ENCODE data around the gene MEX3B. TPM values are rescaled to one million over a fixed set of nuclear protein-coding genes. Genes with fewer than 3 reads are reported as not detected.

Gene MEX3B
- total and polyA plus RNA-seq, 7 donors: 0.57 to 1.8 (median 1.2) TPM

GRCh38 chr15:82086243-82086995 is 40.6 kb upstream of the MEX3B start:
- Histone ChIP-seq H3K4me1 (no peaks in the 10 kb centered on the region), H3K4me3 (no peak overlapping the region), H3K27ac (no peak overlapping the region), H3K36me3 (ENCODE audit: insufficient read depth in 1 of 2, low read depth in 1 of 2) (no peaks in the 10 kb centered on the region), H3K9me3 (no peaks in the 10 kb centered on the region), H3K27me3 (ENCODE audit: insufficient read depth in 3 of 3, low read length in 2 of 3) (no peaks in the 10 kb centered on the region)
- no peak for ATAC-seq
- WGBS, 3 donors: 81 to 88% (median 81%) methylated on average over 15 to 16 of the region's 16 CpGs
- no peak for DNase-seq
- TF ChIP-seq CTCF (IDR thresholded peaks at IDR 0.05): no peak
- intact Hi-C loops (cut with DNase I): no loop called here

DNA sequence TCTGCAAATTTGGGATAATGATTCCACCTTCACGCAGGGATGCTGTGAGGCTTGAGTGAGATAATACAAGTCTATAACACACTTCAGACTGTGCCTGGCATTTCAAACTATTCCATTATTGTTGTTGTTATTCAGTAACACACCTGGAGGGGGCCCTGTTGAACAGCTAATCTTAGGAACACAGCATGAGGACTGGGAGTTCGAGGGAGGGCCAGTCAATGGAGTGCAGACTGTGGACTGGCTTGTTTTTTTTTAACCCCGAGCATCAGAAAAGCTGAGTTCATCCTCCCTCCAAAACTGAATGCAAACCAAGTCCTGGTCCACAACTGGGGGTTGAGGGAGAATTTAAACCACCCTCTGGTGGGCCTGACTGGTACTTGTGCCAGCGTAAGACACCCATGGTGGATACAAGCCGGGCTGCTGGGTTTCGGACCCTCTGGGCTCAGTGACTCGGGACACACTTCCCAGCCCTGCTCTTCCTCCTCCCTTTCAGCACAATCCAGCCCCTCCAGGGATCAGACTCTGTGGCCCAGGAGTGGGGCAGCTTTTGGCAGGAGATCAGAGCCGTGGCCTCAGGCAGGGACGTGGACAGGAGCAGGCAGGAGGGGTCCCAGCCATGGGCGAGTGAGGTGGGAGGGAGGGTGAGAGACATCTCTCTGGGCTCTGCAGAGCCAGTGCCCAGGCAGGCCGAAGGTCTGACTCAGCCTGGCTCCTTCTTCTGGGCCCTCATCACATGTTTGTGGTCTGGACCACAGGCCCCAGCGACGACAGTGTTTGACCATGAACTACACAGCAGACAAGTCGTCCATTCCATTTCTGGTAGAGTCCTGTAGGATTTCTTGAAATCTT is 36.3 kb upstream of the MEX3B start:
- Histone ChIP-seq H3K27ac (no peak overlapping the region), H3K36me3 (ENCODE audit: insufficient read depth in 1 of 2, low read depth in 1 of 2) (no peaks in the 10 kb centered on the region), H3K9me3 (no peaks in the 10 kb centered on the region), H3K4me1 (no peaks in the 10 kb centered on the region), H3K4me3 (no peak overlapping the region), H3K27me3 (ENCODE audit: insufficient read depth in 3 of 3, low read length in 2 of 3) (peaks cover 0 to 8% (median 0%) of the 10 kb centered on the region in 3 donors)
- DNase-seq (no peak), ATAC-seq (no peak)
- WGBS, 3 donors: 73 to 78% (median 73%) methylated on average over 14 of the region's 14 CpGs
- intact Hi-C loops (cut with DNase I): no loop called here
- no peak for TF ChIP-seq CTCF (IDR thresholded peaks at IDR 0.05)

GRCh38 chr15:82080774-82081173 is 35.0 kb upstream of the MEX3B start:
- ATAC-seq: no peak
- no peak overlapping the region for H3K27ac ChIP-seq
- intact Hi-C loops (cut with DNase I): no loop called here

GRCh38 chr15:82079736-82080135 is 33.9 kb upstream of the MEX3B start:
- DNase-seq (no peak), ATAC-seq (no peak)
- intact Hi-C loops (cut with DNase I): no loop called here
- no peaks in the 10 kb centered on the region for H3K9me3 ChIP-seq
- WGBS, 3 donors: 58 to 72% (median 64%) methylated on average over 5 of the region's 5 CpGs
- no peaks in the 10 kb centered on the region for H3K4me1 ChIP-seq
- no peak overlapping the region for H3K4me3 ChIP-seq
- no peak overlapping the region for H3K27ac ChIP-seq
- no peaks in the 10 kb centered on the region for H3K36me3 ChIP-seq (ENCODE audit: insufficient read depth in 1 of 2, low read depth in 1 of 2)
- H3K27me3 ChIP-seq (ENCODE audit: insufficient read depth in 3 of 3, low read length in 2 of 3): peaks cover 0 to 8% (median 0%) of the 10 kb centered on the region in 3 donors
- TF ChIP-seq CTCF (IDR thresholded peaks at IDR 0.05): no peak

More at GRCh38 chr15:82080774-82081173, 35.0 kb upstream of the MEX3B start:
- H3K36me3 ChIP-seq (ENCODE audit: insufficient read depth in 1 of 2, low read depth in 1 of 2): no peaks in the 10 kb centered on the region
- no peak for DNase-seq
- no peak overlapping the region for H3K4me3 ChIP-seq
- no peaks in the 10 kb centered on the region for H3K9me3 ChIP-seq
- WGBS, 3 donors: 92 to 94% (median 94%) methylated on average over 6 of the region's 6 CpGs
- no peak for TF ChIP-seq CTCF (IDR thresholded peaks at IDR 0.05)
- H3K27me3 ChIP-seq (ENCODE audit: insufficient read depth in 3 of 3, low read length in 2 of 3): peaks cover 0 to 8% (median 0%) of the 10 kb centered on the region in 3 donors
- H3K4me1 ChIP-seq: no peaks in the 10 kb centered on the region

All from psoas muscle (tissue), 8 donors.